Adrenal gland (tissue), 12 donors: Measurements from ENCODE around the gene TATDN2. TPM values are rescaled to one million over a fixed set of nuclear protein-coding genes. Genes with fewer than 3 reads are reported as not detected.

Experiments used
- DNase-seq, 7 donors: peaks; one replicate each; pipeline ENCODE4 v3.0.0-alpha.2; 2019 to 2020
- H3K27ac ChIP-seq, 5 donors: fragments of 200-600 bp; sonication (generic) in 4 of 5; 1 replicate in 3 of 5; 2 replicates in 2 of 5; pipeline versions ENCODE4 v1.5.1 to v1.8.0; 2016 to 2020; ENCODE audit warnings: mild to moderate bottlenecking in 1 of 5
- H3K27me3 ChIP-seq: fragments of 200-600 bp; 2 replicates; pipeline ENCODE4 v1.8.0; 2021
- H3K36me3 ChIP-seq, 2 donors: fragments of 200-600 bp; replicated peaks in 1 of 2; 1 replicate in 1 of 2; 2 replicates in 1 of 2; pipeline versions ENCODE4 v1.5.1 to v1.8.0; 2018 to 2022
- H3K4me1 ChIP-seq, 2 donors: fragments of 200-600 bp; replicated peaks in 1 of 2; 1 replicate in 1 of 2; 2 replicates in 1 of 2; pipeline versions ENCODE4 v1.5.1 to v1.8.0; 2018 to 2021
- H3K4me3 ChIP-seq, 4 donors: fragments of 200-600 bp; sonication (generic) in 3 of 4; one replicate each; pipeline ENCODE4 v1.5.1; 2016 to 2018
- H3K9me3 ChIP-seq, 3 donors: fragments of 200-600 bp; sonication (generic) in 1 of 3; replicated peaks in 1 of 3; 1 replicate in 2 of 3; 2 replicates in 1 of 3; pipeline versions ENCODE4 v1.5.1 to v1.8.0; 2016 to 2021
- CTCF ChIP-seq, 6 experiments: fragments of 450-650 bp in 4 of 6; fragments of 200-600 bp in 2 of 6; sonication (generic) in 1 of 6; IDR thresholded peaks; 1 replicate in 5 of 6; 2 replicates in 1 of 6; pipeline versions ENCODE4 v1.5.1 to v1.8.0; 2016 to 2021; ENCODE audit warnings: antibody characterized with exemption in 6 of 6, mild to moderate bottlenecking in 2 of 6, moderate library complexity in 1 of 6
- POLR2A ChIP-seq, 2 donors: fragments of 450-650 bp; IDR thresholded peaks; one replicate each; pipeline ENCODE4 v1.6.1; 2017; ENCODE audit warnings: antibody characterized with exemption in 2 of 2, mild to moderate bottlenecking in 2 of 2, moderate library complexity in 1 of 2
- WGBS, 4 donors: extraction: QIAGEN DNeasy Blood & Tissue Kit in 2 of 4; methylation state at CpG; one replicate each; pipeline versions ENCODE4 v1.1.5 to v1.1.7; 2013 to 2017; 5-methylcytosine and 5-hydroxymethylcytosine counted together
- intact Hi-C, 2 donors: fragments of 100-400 bp; cut with DNase I; formaldehyde crosslinking; loops; one replicate each; pipeline versions ENCODE4 v1.14.1 to v1.15.0; 2022 to 2023
- polyA plus RNA-seq, 3 donors: library from polyadenylated mRNA; stranded (reverse); fragments of 200-250 nt in 2 of 3; fragments of 350-450 nt in 1 of 3; fragmentation: Illumina TruSeq in 1 of 3; extraction: RNeasy Lipid Tissue Mini Kit (QIAGEN cat#74804) in 1 of 3; gene quantifications; one replicate each; pipeline ENCODE4 v1.2.3, GENCODE V29; 2013 to 2014
- total RNA-seq, 9 donors: library from RNA; depleted of rRNA in 4 of 9; stranded (reverse); fragments of >200 nt in 4 of 9; fragments of 120-200 nt in 1 of 9; fragmentation: NEBNext Ultra II Directional in 1 of 9; extraction: Animal tissue kit (Norgen Biotek cat#: 25700) in 1 of 9; gene quantifications; one replicate each; pipeline versions ENCODE4 v1.1.0 to v1.2.4, GENCODE V29; 2013 to 2023
- donor health status: healthy with polysubstance abuse.
- donor health status: Bipolar disorder and iron deficiency.
- donor health status: DM: yes; HTN: yes; CAD: no.
- donor health status: DM: no; HTN: no; CAD: no.
- donor health status: DM: no; HTN: no; CAD: no.
- donor health status: DM: yes; HTN: yes; CAD: no.

Gene TATDN2
- total and polyA plus RNA-seq, 12 donors: 10.0 to 34.8 (median 22.6) TPM

GRCh38 chr3:10304905-10305304, 56.6 kb downstream of the TATDN2 start:
- Histone ChIP-seq H3K4me1 (peaks cover 0 to 6% of the 10 kb centered on the region in 2 donors), H3K9me3 (no peaks in the 10 kb centered on the region), H3K36me3 (peaks cover 0 to 85% of the 10 kb centered on the region in 2 donors), H3K27me3 (no peaks in the 10 kb centered on the region), H3K27ac (no peak overlapping the region), H3K4me3 (no peak overlapping the region)
- TF ChIP-seq POLR2A (IDR thresholded peaks at IDR 0.05): no peak
- no peak for TF ChIP-seq CTCF (IDR thresholded peaks at IDR 0.05)
- WGBS, 4 donors: 90 to 93% (median 92%) methylated on average over 8 of the region's 8 CpGs
- DNase-seq: no peak
- intact Hi-C loops: no loop called here

- intact Hi-C loops: no loop called here
- Histone ChIP-seq H3K27ac (no peak overlapping the region), H3K9me3 (no peaks in the 10 kb centered on the region), H3K4me3 (no peak overlapping the region), H3K27me3 (no peaks in the 10 kb centered on the region), H3K36me3 (peaks cover 0 to 85% of the 10 kb centered on the region in 2 donors), H3K4me1 (peaks cover 0 to 6% of the 10 kb centered on the region in 2 donors)
- 82 to 99% (median 96%) methylated on average over 3 to 4 of the region's 4 CpGs for WGBS, 4 donors
- DNase-seq: no peak
- TF ChIP-seq CTCF (IDR thresholded peaks at IDR 0.05): no peak
- TF ChIP-seq POLR2A (IDR thresholded peaks at IDR 0.05): no peak
These were observed 57.2 kb downstream of the TATDN2 start for GRCh38 chr3:10305331-10305902.

- intact Hi-C loops: no loop called here
- H3K36me3 ChIP-seq: peaks cover 0 to 85% of the 10 kb centered on the region in 2 donors
- peaks cover 0 to 6% of the 10 kb centered on the region in 2 donors for H3K4me1 ChIP-seq
- H3K4me3 ChIP-seq: no peak overlapping the region
- no peaks in the 10 kb centered on the region for H3K27me3 ChIP-seq
- no peak for DNase-seq
- no peak overlapping the region for H3K27ac ChIP-seq
- TF ChIP-seq CTCF (IDR thresholded peaks at IDR 0.05): no peak
- TF ChIP-seq POLR2A (IDR thresholded peaks at IDR 0.05): no peak
- whole genome bisulfite sequencing, 4 donors: 96 to 100% (median 96%) methylated on average over 3 of the region's 3 CpGs
- H3K9me3 ChIP-seq: no peaks in the 10 kb centered on the region
These were observed 57.9 kb downstream of the TATDN2 start for GRCh38 chr3:10306156-10306555.

- intact Hi-C loops: no loop called here
- Histone ChIP-seq H3K4me1 (no peaks in the 10 kb centered on the region), H3K4me3 (no peak overlapping the region), H3K27me3 (no peaks in the 10 kb centered on the region), H3K9me3 (no peaks in the 10 kb centered on the region), H3K27ac (no peak overlapping the region), H3K36me3 (peaks cover 0 to 85% of the 10 kb centered on the region in 2 donors)
- TF ChIP-seq POLR2A (IDR thresholded peaks at IDR 0.05) (no peak), CTCF (IDR thresholded peaks at IDR 0.05) (no peak)
- WGBS, 4 donors: 92 to 98% (median 93%) methylated on average over 7 of the region's 7 CpGs
- DNase-seq: no peak
These were observed 60.4 kb downstream of the TATDN2 start for GRCh38 chr3:10308678-10309077.
